Adrenal gland (tissue), 5 donors: Measurements from ENCODE around the gene IL16.

ENCODE experiments used
- CTCF ChIP-seq, 6 experiments: fragments of 450-650 bp in 4 of 6; fragments of 200-600 bp in 2 of 6; sonication (generic) in 1 of 6; IDR thresholded peaks; 1 replicate in 5 of 6; 2 replicates in 1 of 6; pipeline versions ENCODE4 v1.5.1 to v1.8.0; 2016 to 2021; ENCODE audit warnings: antibody characterized with exemption in 6 of 6, mild to moderate bottlenecking in 2 of 6, moderate library complexity in 1 of 6
- POLR2A ChIP-seq, 2 donors: fragments of 450-650 bp; IDR thresholded peaks; one replicate each; pipeline ENCODE4 v1.6.1; 2017; ENCODE audit warnings: antibody characterized with exemption in 2 of 2, mild to moderate bottlenecking in 2 of 2, moderate library complexity in 1 of 2
- donor health status: DM: no; HTN: no; CAD: no.

- TF ChIP-seq POLR2A (IDR thresholded peaks at IDR 0.05): no peak
- no peak for TF ChIP-seq CTCF (IDR thresholded peaks at IDR 0.05)
Measured at GRCh38 chr15:81163961-81164800, 32.5 kb upstream of the IL16 start.
